GM19438 (cell line): ENCODE results near the gene LIN9.

Experiments
- ATAC-seq: cut with Tn5 transposase; IDR thresholded peaks from one replicate; pipeline ENCODE4 v1.9.1; 2021; ENCODE audit warnings: low read depth; ENCODE audit not compliant: unreplicated experiment

LIN9 gene

GRCh38 chr1:226181996-226182714, 126.8 kb downstream of the LIN9 start:
- no peak for ATAC-seq
